PC-9 (cell line): ENCODE results near the gene GVQW3. TPM values are rescaled to one million over a fixed set of nuclear protein-coding genes. Genes with fewer than 3 reads are reported as not detected.

Experiments
- BruUV-seq: library from RNA; stranded (reverse); fragments of 400-500 nt; replicated peaks from 2 replicates; lab custom pipeline; 2021; lab: Mats Ljungman, UMichigan
- CTCF ChIA-PET: fragments of 300-600 bp; sonication (Branson Sonifier 250); formaldehyde crosslinking; loops from one replicate; lab custom pipeline; 2022; ENCODE audit warnings: antibody characterized with exemption; lab: Charles Lee
- POLR2A ChIA-PET: fragments of 300-600 bp; sonication (Branson Sonifier 250); formaldehyde crosslinking; loops from one replicate; lab custom pipeline; 2022; ENCODE audit warnings: antibody characterized with exemption; ENCODE audit not compliant: unreplicated experiment; lab: Charles Lee
- DNase-seq, 2 experiments: peaks; one replicate each; pipeline versions ENCODE4 v3.0.0 to v3.0.0-alpha.2; 2015 to 2022; ENCODE audit warnings: mixed read lengths in 1 of 2
- H2AFZ ChIP-seq: fragments of 200-600 bp; sonication (generic); 2 replicates; pipeline ENCODE4 v1.8.1; 2017; ENCODE audit warnings: antibody characterized with exemption
- H3F3A ChIP-seq: fragments of 200-600 bp; sonication (generic); 2 replicates; pipeline ENCODE4 v1.8.1; 2017; ENCODE audit warnings: antibody characterized with exemption, mild to moderate bottlenecking, low read depth; ENCODE audit not compliant: insufficient read depth
- H3K27ac ChIP-seq: fragments of 200-600 bp; sonication (generic); 2 replicates; pipeline ENCODE4 v1.6.1; 2016; ENCODE audit warnings: mixed run types
- H3K27me3 ChIP-seq: fragments of 200-600 bp; sonication (generic); 2 replicates; pipeline ENCODE4 v1.6.1; 2016; ENCODE audit warnings: low read depth, mixed run types; ENCODE audit not compliant: insufficient read depth
- H3K36me3 ChIP-seq: fragments of 200-600 bp; sonication (generic); 2 replicates; pipeline ENCODE4 v1.6.1; 2016; ENCODE audit warnings: low read depth, mixed run types
- H3K4me1 ChIP-seq: fragments of 200-600 bp; sonication (generic); replicated peaks from 2 replicates; pipeline ENCODE4 v1.6.1; 2016; ENCODE audit warnings: mixed run types; ENCODE audit not compliant: insufficient read depth
- H3K4me2 ChIP-seq: fragments of 200-600 bp; sonication (generic); 2 replicates; pipeline ENCODE4 v1.6.1; 2017; ENCODE audit warnings: mixed run types
- H3K4me3 ChIP-seq: fragments of 200-600 bp; sonication (generic); 2 replicates; pipeline ENCODE4 v1.6.1; 2016; ENCODE audit warnings: mixed run types
- H3K79me2 ChIP-seq: fragments of 200-600 bp; sonication (generic); 2 replicates; pipeline ENCODE4 v1.6.1; 2017; ENCODE audit warnings: low read depth, mixed run types
- H3K9me2 ChIP-seq: fragments of 200-600 bp; sonication (generic); 2 replicates; pipeline ENCODE4 v1.8.1; 2017; ENCODE audit warnings: mild to moderate bottlenecking; ENCODE audit not compliant: insufficient read depth
- H3K9me3 ChIP-seq: fragments of 200-600 bp; sonication (generic); 2 replicates; pipeline ENCODE4 v1.8.1; 2016; ENCODE audit warnings: low read depth; ENCODE audit not compliant: insufficient read depth
- H4K20me1 ChIP-seq: fragments of 200-600 bp; sonication (generic); 2 replicates; pipeline ENCODE4 v1.8.1; 2017; ENCODE audit not compliant: insufficient read depth
- CTCF ChIP-seq: fragments of 200-600 bp; sonication (generic); conservative IDR thresholded peaks from 2 replicates; pipeline ENCODE4 v1.6.1; 2017; ENCODE audit warnings: mixed run types, antibody characterized with exemption, mild to moderate bottlenecking, moderate library complexity
- EZH2 ChIP-seq: fragments of 200-600 bp; sonication (generic); IDR thresholded peaks from 2 replicates; pipeline ENCODE4 v1.8.0; 2017; ENCODE audit warnings: antibody characterized with exemption, low read depth
- intact Hi-C: fragments of 100-400 bp; cut with micrococcal nuclease; formaldehyde crosslinking; loops from one replicate; pipeline ENCODE4 v1.10.0; 2022; ENCODE audit not compliant: unreplicated experiment
- total RNA-seq: library from RNA; stranded (reverse); gene quantifications from 2 replicates; pipeline ENCODE4 v1.2.3, GENCODE V29; 2021

Gene GVQW3
- total RNA-seq, 1 experiment from 2014 or later: 11.1 TPM

GRCh38 chr11:76362716-76363115, 18.4 kb upstream of the GVQW3 start:
- BruUV-seq: no TSS peak
- no peak overlapping the region for H3K4me3 ChIP-seq
- no peaks in the 10 kb centered on the region for H3K9me3 ChIP-seq
- POLR2A ChIA-PET: no interaction called here
- CTCF ChIA-PET: no interaction called here
- TF ChIP-seq EZH2 (no peak), CTCF (no peak)
- no peak overlapping the region for H2AFZ ChIP-seq
- no peak overlapping the region for H3K4me2 ChIP-seq
- peaks cover 29% of the 10 kb centered on the region for H3K79me2 ChIP-seq
- no peak overlapping the region for H3K27ac ChIP-seq
- H3K4me1 ChIP-seq: no peaks in the 10 kb centered on the region
- no peaks in the 10 kb centered on the region for H3K9me2 ChIP-seq
- no peaks in the 10 kb centered on the region for H3K36me3 ChIP-seq
- no peaks in the 10 kb centered on the region for H3K27me3 ChIP-seq
- peaks cover 12% of the 10 kb centered on the region; the same call in 1 of the 2 replicates for H4K20me1 ChIP-seq
- H3F3A ChIP-seq: no peaks in the 10 kb centered on the region
- DNase-seq: no peak
- intact Hi-C loops: no loop called here

- CTCF ChIA-PET: no interaction called here
- Histone ChIP-seq H3K4me3 (no peak overlapping the region), H3F3A (no peaks in the 10 kb centered on the region), H3K27ac (no peak overlapping the region), H3K27me3 (no peaks in the 10 kb centered on the region), H3K79me2 (peaks cover 54% of the 10 kb centered on the region), H3K4me2 (no peak overlapping the region), H3K9me3 (no peaks in the 10 kb centered on the region), H3K4me1 (no peaks in the 10 kb centered on the region), H3K9me2 (no peaks in the 10 kb centered on the region), H4K20me1 (peaks cover 33% of the 10 kb centered on the region), H2AFZ (no peak overlapping the region), H3K36me3 (no peaks in the 10 kb centered on the region)
- intact Hi-C loops: no loop called here
- DNase-seq: no peak
- POLR2A ChIA-PET: interaction anchor here (0.6 to 0.7 kb wide), 2 partner anchors 576 to 660 kb away, joined by 5 to 11 read pairs; no protein-coding TSS in a partner anchor
- no TSS peak for BruUV-seq
- TF ChIP-seq CTCF (no peak), EZH2 (no peak)
Observed at GRCh38 chr11:76365038-76365679, 16.0 kb upstream of the GVQW3 start.

- ChIA-PET CTCF (no interaction called here), POLR2A (no interaction called here)
- Histone ChIP-seq H3K4me1 (no peaks in the 10 kb centered on the region), H3K4me3 (no peak overlapping the region), H3K4me2 (no peak overlapping the region), H3K27ac (no peak overlapping the region), H4K20me1 (peaks cover 47% of the 10 kb centered on the region), H3K79me2 (peaks cover 84% of the 10 kb centered on the region), H2AFZ (no peak overlapping the region), H3K9me2 (no peaks in the 10 kb centered on the region), H3K27me3 (no peaks in the 10 kb centered on the region), H3F3A (no peaks in the 10 kb centered on the region), H3K36me3 (no peaks in the 10 kb centered on the region), H3K9me3 (no peaks in the 10 kb centered on the region)
- TF ChIP-seq CTCF (no peak), EZH2 (no peak)
- no peak for DNase-seq
- intact Hi-C loops: no loop called here
- no TSS peak for BruUV-seq
Observed at GRCh38 chr11:76368490-76368889, 12.6 kb upstream of the GVQW3 start.
